T-cell (primary cell): ENCODE data around the gene VPS50. TPM values are rescaled to one million over a fixed set of nuclear protein-coding genes. Genes with fewer than 3 reads are reported as not detected.

Source experiments
- ATAC-seq, 4 experiments: fragments of 200-7000 bp in 3 of 4; fragments of 150-1000 bp in 1 of 4; cut with Tn5 transposase; replicated peaks in 1 of 4; 1 replicate in 3 of 4; 2 replicates in 1 of 4; pipeline ENCODE4 v1.10.0; 2021; ENCODE audit warnings: moderate library complexity in 3 of 4, mild to moderate bottlenecking in 2 of 4, moderate number of reproducible peaks in 1 of 4
- CTCF ChIA-PET, 2 donors: fragments of 300-600 bp; sonication (Branson Sonifier 250); formaldehyde crosslinking; loops; one replicate each; lab custom pipeline; 2022; ENCODE audit warnings: antibody characterized with exemption in 2 of 2; lab: Charles Lee
- POLR2A ChIA-PET, 2 donors: fragments of 300-600 bp; sonication (Branson Sonifier 250); formaldehyde crosslinking; loops; one replicate each; lab custom pipeline; 2022; ENCODE audit warnings: antibody characterized with exemption in 2 of 2; lab: Charles Lee
- DNase-seq, 35 experiments: peaks; one replicate each; pipeline versions ENCODE4 v3.0.0 to v3.0.0-alpha.2; 2013 to 2023
- H3K27ac ChIP-seq: one replicate; pipeline ENCODE4 v1.5.1; 2013; ENCODE audit warnings: low read length
- H3K27me3 ChIP-seq, 2 experiments: replicated peaks in 1 of 2; 1 replicate in 1 of 2; 2 replicates in 1 of 2; pipeline versions ENCODE4 v1.6.1 to v1.7.0; 2013; ENCODE audit warnings: low read length in 1 of 2, mixed read lengths in 1 of 2; ENCODE audit not compliant: control insufficient read depth in 2 of 2, insufficient read depth in 2 of 2; ENCODE audit errors: extremely low read depth in 1 of 2
- H3K36me3 ChIP-seq, 2 donors: 1 replicate in 1 of 2; 2 replicates in 1 of 2; pipeline versions ENCODE4 v1.6.1 to v1.7.0; 2013; ENCODE audit warnings: low read length in 1 of 2; ENCODE audit not compliant: control insufficient read depth in 2 of 2, insufficient read depth in 1 of 2; ENCODE audit errors: extremely low read depth in 1 of 2
- H3K4me1 ChIP-seq, 2 experiments: 1 replicate in 1 of 2; 2 replicates in 1 of 2; pipeline versions ENCODE4 v1.6.1 to v1.7.0; 2013; ENCODE audit warnings: low read length in 2 of 2, mixed read lengths in 1 of 2; ENCODE audit not compliant: insufficient read depth in 2 of 2, control insufficient read depth in 1 of 2; ENCODE audit errors: extremely low read depth in 1 of 2
- H3K4me3 ChIP-seq, 2 donors: 1 replicate in 1 of 2; 2 replicates in 1 of 2; pipeline versions ENCODE4 v1.5.1 to v1.7.0; 2013; ENCODE audit warnings: mild to moderate bottlenecking in 2 of 2, low read length in 1 of 2, moderate library complexity in 1 of 2; ENCODE audit not compliant: control insufficient read depth in 1 of 2; ENCODE audit errors: extremely low read depth in 1 of 2
- H3K9me3 ChIP-seq: 2 replicates; pipeline ENCODE4 v1.7.0; 2013
- H3K27ac Mint-ChIP-seq, 2 donors: one replicate each; pipeline ENCODE4 v1.8.0; 2020 to 2021; ENCODE audit warnings: mild to moderate bottlenecking in 2 of 2, mixed read lengths in 2 of 2
- H3K27me3 Mint-ChIP-seq, 2 donors: one replicate each; pipeline ENCODE4 v1.8.0; 2021 to 2022; ENCODE audit warnings: mixed read lengths in 2 of 2
- H3K36me3 Mint-ChIP-seq: one replicate; pipeline ENCODE4 v1.8.0; 2021; ENCODE audit warnings: mixed read lengths
- H3K4me1 Mint-ChIP-seq, 3 donors: one replicate each; pipeline ENCODE4 v1.8.0; 2020 to 2022; ENCODE audit warnings: mixed read lengths in 3 of 3, mild to moderate bottlenecking in 1 of 3
- H3K4me3 Mint-ChIP-seq, 3 donors: one replicate each; pipeline ENCODE4 v1.8.0; 2020 to 2022; ENCODE audit warnings: mild to moderate bottlenecking in 3 of 3, mixed read lengths in 3 of 3, moderate library complexity in 3 of 3
- H3K9me3 Mint-ChIP-seq, 3 donors: one replicate each; pipeline ENCODE4 v1.8.0; 2020 to 2022; ENCODE audit warnings: mixed read lengths in 3 of 3
- WGBS: methylation state at CpG from one replicate; pipeline ENCODE4 v1.1.5; 2013; ENCODE audit warnings: missing lambda C conversion rate; ENCODE audit not compliant: insufficient coverage; 5-methylcytosine and 5-hydroxymethylcytosine counted together
- total RNA-seq, 35 experiments: library from RNA in 6 of 35; stranded (reverse) in 6 of 35; fragments of 120-200 nt in 1 of 35; gene quantifications; one replicate each; pipeline versions ENCODE4 v1.2.1 to v1.2.4 and lab custom pipeline; 2013 to 2026

VPS50 gene
- total RNA-seq, 5 donors from 2014 or later (not counting 1 experiment from before 2014, with no cell fraction given) = 27.8 to 35.4 (median 31.1) TPM

DNA sequence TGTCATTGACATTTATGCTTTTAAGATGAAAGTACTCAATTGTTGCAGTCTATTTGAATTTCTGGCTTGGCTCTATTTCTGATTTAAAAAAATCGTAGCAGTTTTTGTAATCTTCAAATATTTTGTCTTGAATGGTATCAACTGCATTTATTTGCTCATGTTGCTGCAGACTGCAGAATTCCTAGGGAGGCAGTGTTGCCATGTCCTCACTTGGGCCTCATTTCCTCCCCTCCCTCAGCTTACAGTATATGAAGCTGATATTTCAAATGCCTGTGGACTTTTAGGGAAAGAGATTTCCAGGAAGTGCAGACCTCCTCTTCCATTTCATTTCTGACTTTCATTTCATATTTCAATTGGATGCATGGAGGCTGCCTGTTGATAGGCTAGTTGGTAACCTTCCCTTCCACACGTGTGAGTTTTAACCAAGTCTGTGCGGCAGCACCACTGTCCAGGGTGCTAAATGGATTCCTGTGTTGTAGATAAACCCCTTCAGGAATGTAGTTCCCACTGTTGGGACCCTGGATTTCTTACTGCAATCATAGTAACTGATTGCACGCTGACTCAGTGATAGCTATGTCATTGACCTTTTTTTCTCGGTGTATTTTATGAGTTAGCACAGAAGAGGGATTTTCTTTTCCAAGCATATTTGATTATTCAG is 17.5 kb downstream of the VPS50 start:
- Mint-ChIP-seq H3K9me3 (no peaks in the 10 kb centered on the region), H3K27ac (no peak overlapping the region), H3K36me3 (peaks cover 20% of the 10 kb centered on the region), H3K4me3 (no peak overlapping the region), H3K27me3 (no peaks in the 10 kb centered on the region), H3K4me1 (peaks cover 12 to 23% (median 20%) of the 10 kb centered on the region in 3 donors)
- no peaks in the 10 kb centered on the region for H3K27me3 ChIP-seq
- POLR2A ChIA-PET = no interaction called here
- CTCF ChIA-PET = no interaction called here
- H3K4me3 ChIP-seq = no peak overlapping the region
- H3K36me3 ChIP-seq = peaks cover 0 to 9% of the 10 kb centered on the region in 2 donors
- no peaks in the 10 kb centered on the region for H3K4me1 ChIP-seq
- no peak for ATAC-seq
- H3K27ac ChIP-seq = no peak overlapping the region
- no peaks in the 10 kb centered on the region for H3K9me3 ChIP-seq
- no CpG with 5 or more reads among the region's 5 CpGs for WGBS
- DNase-seq = no peak

DNA sequence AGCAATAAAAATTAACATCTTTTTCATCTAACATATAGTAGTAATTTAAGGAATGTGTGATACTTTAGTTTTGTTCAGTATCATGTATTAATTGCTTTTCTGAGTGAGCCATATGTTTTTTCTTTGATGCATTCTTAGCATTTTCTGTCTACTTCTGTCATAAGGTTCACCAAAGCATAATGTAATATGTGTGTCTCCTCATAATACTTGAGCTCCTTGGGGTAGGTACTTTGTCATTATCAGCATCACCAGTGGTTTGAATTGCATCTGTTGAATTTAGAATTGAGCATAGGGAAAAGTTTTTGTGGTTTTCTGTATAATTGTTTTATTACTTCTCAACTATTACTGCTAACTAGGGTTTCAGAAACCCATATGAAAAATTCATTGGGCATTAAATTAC is 26.5 kb downstream of the VPS50 start:
- H3K36me3 ChIP-seq = peaks cover 4 to 26% of the 10 kb centered on the region in 2 donors
- no peaks in the 10 kb centered on the region for H3K27me3 ChIP-seq
- ChIA-PET POLR2A (no interaction called here), CTCF (no interaction called here)
- Mint-ChIP-seq H3K27me3 (no peaks in the 10 kb centered on the region), H3K27ac (no peak overlapping the region), H3K4me3 (no peak overlapping the region), H3K4me1 (no peaks in the 10 kb centered on the region), H3K9me3 (no peaks in the 10 kb centered on the region), H3K36me3 (peaks cover 34% of the 10 kb centered on the region)
- DNase-seq = no peak
- no peaks in the 10 kb centered on the region for H3K4me1 ChIP-seq
- H3K27ac ChIP-seq = no peak overlapping the region
- no peak for ATAC-seq
- H3K4me3 ChIP-seq = no peak overlapping the region
- no peaks in the 10 kb centered on the region for H3K9me3 ChIP-seq

DNA sequence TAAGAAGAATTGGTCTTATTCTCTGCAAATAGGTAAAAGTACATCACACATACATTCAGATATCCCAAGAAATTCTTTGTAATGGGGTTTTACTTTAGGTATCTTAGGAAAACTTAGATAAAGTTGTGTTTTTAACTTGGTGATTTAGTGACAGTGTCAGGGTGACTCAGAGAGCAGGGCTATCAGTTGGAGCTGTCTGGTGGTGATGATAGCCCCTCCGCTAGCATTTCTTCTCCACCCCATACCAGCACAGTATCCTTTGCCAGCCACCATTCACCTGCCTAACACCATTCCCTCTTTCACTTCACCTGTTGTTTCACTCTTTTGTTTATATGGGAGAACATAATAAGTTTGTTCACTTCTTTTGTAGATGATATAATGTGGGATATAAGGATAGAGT is 30.4 kb downstream of the VPS50 start:
- H3K27ac Mint-ChIP-seq = peak overlapping the region in 1 of 2 donors; percentile 12
- CTCF ChIA-PET = no interaction called here
- WGBS = no CpG with 5 or more reads among the region's 1 CpG

GRCh38 chr7:93265220-93265619 is 33.1 kb downstream of the VPS50 start:
- CTCF ChIA-PET = no interaction called here
- WGBS = 100% methylated on average over 2 of the region's 4 CpGs
- Mint-ChIP-seq H3K4me3 (no peak overlapping the region), H3K27ac (no peak overlapping the region), H3K27me3 (no peaks in the 10 kb centered on the region), H3K4me1 (no peaks in the 10 kb centered on the region), H3K9me3 (no peaks in the 10 kb centered on the region), H3K36me3 (peaks cover 27% of the 10 kb centered on the region)
- Histone ChIP-seq H3K9me3 (no peaks in the 10 kb centered on the region), H3K4me1 (no peaks in the 10 kb centered on the region), H3K27ac (no peak overlapping the region), H3K27me3 (no peaks in the 10 kb centered on the region), H3K36me3 (peaks cover 4 to 15% of the 10 kb centered on the region in 2 donors), H3K4me3 (no peak overlapping the region)
- ATAC-seq = no peak
- POLR2A ChIA-PET = no interaction called here
- DNase-seq = no peak

More for the DNA sequence above, 30.4 kb downstream of the VPS50 start:
- H3K36me3 Mint-ChIP-seq = peaks cover 22% of the 10 kb centered on the region
- H3K4me1 Mint-ChIP-seq = no peaks in the 10 kb centered on the region
- no peaks in the 10 kb centered on the region for H3K4me1 ChIP-seq
- H3K27me3 Mint-ChIP-seq = no peaks in the 10 kb centered on the region
- no peak overlapping the region for H3K4me3 Mint-ChIP-seq
- no peaks in the 10 kb centered on the region for H3K9me3 ChIP-seq
- H3K36me3 ChIP-seq = peaks cover 4 to 20% of the 10 kb centered on the region in 2 donors
- no peak for DNase-seq
- H3K9me3 Mint-ChIP-seq = no peaks in the 10 kb centered on the region
- ATAC-seq = no peak
- no peaks in the 10 kb centered on the region for H3K27me3 ChIP-seq
- no peak overlapping the region for H3K4me3 ChIP-seq
- POLR2A ChIA-PET = interaction anchor here in 1 of 2 donors (0.8 kb wide), 1 partner anchor 21 kb away, joined by 3 read pairs; no protein-coding TSS in a partner anchor
- H3K27ac ChIP-seq = no peak overlapping the region

- peaks cover 43% of the 10 kb centered on the region for H3K36me3 Mint-ChIP-seq
- H3K9me3 Mint-ChIP-seq = no peaks in the 10 kb centered on the region
- Histone ChIP-seq H3K36me3 (peaks cover 0 to 19% of the 10 kb centered on the region in 2 donors), H3K27me3 (no peaks in the 10 kb centered on the region), H3K4me1 (no peaks in the 10 kb centered on the region), H3K27ac (no peak overlapping the region), H3K4me3 (no peak overlapping the region), H3K9me3 (no peaks in the 10 kb centered on the region)
- H3K4me1 Mint-ChIP-seq = no peaks in the 10 kb centered on the region
- H3K4me3 Mint-ChIP-seq = no peak overlapping the region
- 100% methylated on average over 1 of the region's 1 CpG for WGBS
- ChIA-PET CTCF (interaction anchor here in 1 of 2 donors (0.6 kb wide), 1 partner anchor 850 kb away, joined by 4 read pairs; no protein-coding TSS in a partner anchor), POLR2A (no interaction called here)
- DNase-seq (no peak), ATAC-seq (no peak)
- no peaks in the 10 kb centered on the region for H3K27me3 Mint-ChIP-seq
- H3K27ac Mint-ChIP-seq = no peak overlapping the region
Measured at GRCh38 chr7:93279541-93279940, 47.4 kb downstream of the VPS50 start.

- no peaks in the 10 kb centered on the region for H3K9me3 ChIP-seq
- POLR2A ChIA-PET = no interaction called here
- ATAC-seq (no peak), DNase-seq (no peak)
- no peaks in the 10 kb centered on the region for H3K27me3 Mint-ChIP-seq
- no peak overlapping the region for H3K27ac ChIP-seq
- H3K9me3 Mint-ChIP-seq = no peaks in the 10 kb centered on the region
- H3K27ac Mint-ChIP-seq = no peak overlapping the region
- no CpG with 5 or more reads among the region's 1 CpG for WGBS
- CTCF ChIA-PET = interaction anchor here in 1 of 2 donors (1.3 kb wide), 1 partner anchor 39 kb away, joined by 3 read pairs; no protein-coding TSS in a partner anchor
- no peaks in the 10 kb centered on the region for H3K4me1 ChIP-seq
- H3K27me3 ChIP-seq = no peaks in the 10 kb centered on the region
- no peaks in the 10 kb centered on the region for H3K36me3 ChIP-seq
- H3K4me1 Mint-ChIP-seq = no peaks in the 10 kb centered on the region
- H3K4me3 Mint-ChIP-seq = no peak overlapping the region
- no peak overlapping the region for H3K4me3 ChIP-seq
- H3K36me3 Mint-ChIP-seq = peaks cover 42% of the 10 kb centered on the region
Measured at GRCh38 chr7:93284908-93285307, 52.7 kb downstream of the VPS50 start.
